ENCODE data around the gene ENDOU.

Gene ENDOU

DNA sequence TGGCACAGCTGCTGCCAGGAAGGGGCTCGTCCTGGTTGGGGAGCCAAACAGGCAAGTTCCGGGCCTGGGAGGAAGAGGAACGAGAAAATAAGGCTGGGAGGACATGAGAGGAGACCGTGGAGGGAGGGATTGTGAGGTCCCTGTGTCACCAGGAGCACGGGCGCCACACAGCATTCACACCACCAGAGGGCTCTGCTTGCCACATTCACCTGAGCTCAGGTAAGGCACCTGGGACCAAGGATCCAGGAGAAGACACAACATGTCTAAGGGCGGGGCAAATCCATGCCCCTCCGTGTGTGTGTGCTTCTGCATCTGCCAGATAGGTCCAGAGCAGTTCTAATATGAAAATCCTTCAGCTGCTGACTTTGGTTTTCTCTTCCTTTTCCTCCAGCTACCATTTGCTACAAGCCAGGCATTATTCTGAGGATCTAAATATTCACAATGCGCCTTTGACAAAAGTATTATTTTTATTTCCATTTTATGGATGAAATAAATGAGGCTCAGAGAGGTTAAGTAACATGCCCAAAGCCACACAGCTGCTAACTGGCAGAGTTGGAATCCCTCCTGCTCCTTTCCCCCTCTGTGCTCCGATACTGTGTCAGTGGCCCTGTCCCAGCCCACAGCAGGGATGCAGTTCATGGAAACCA lies 18.8 kb upstream of the ENDOU start:
- peak; percentile 34 for DNase-seq (ENCODE audit: low read depth, low spot score)

GRCh38 chr12:47743311-47743860 lies 18.1 kb upstream of the ENDOU start:
- no peak for DNase-seq (ENCODE audit: low read depth, low spot score)

DNA sequence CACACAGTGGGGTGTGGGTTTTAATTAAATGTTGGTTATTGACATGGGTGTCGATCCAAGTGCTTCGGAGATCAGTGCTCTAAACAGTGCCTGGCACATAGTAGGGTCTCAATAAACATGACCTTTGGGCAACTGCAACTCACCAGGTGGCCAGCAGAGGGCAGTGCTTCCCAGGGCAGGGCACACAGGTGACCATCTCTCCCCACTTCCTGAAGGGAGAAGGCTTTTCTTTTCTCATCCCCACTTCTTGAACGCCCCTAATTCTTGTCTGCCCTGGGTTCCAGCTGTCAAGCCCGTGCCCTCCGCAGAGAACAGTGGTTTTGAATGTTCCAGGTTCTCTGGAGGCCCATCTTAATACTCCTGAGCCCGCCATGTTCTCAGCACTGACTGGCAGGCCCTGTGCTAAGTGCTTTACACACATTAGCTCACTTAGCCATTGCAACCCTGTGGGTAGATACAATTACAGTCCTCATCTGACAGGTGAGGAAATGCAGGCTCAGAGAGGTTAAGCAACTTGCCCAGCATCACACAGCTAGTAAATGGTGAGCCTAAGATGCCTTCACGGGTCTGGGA lies 17.0 kb upstream of the ENDOU start:
- peak; percentile 66 for DNase-seq (ENCODE audit: low read depth, low spot score)

- no peak for DNase-seq (ENCODE audit: low read depth, low spot score)
Measured at GRCh38 chr12:47741340-47741703, 16.0 kb upstream of the ENDOU start.

GRCh38 chr12:47740606-47741339 lies 15.5 kb upstream of the ENDOU start:
- no peak for DNase-seq (ENCODE audit: low read depth, low spot score)

DNA sequence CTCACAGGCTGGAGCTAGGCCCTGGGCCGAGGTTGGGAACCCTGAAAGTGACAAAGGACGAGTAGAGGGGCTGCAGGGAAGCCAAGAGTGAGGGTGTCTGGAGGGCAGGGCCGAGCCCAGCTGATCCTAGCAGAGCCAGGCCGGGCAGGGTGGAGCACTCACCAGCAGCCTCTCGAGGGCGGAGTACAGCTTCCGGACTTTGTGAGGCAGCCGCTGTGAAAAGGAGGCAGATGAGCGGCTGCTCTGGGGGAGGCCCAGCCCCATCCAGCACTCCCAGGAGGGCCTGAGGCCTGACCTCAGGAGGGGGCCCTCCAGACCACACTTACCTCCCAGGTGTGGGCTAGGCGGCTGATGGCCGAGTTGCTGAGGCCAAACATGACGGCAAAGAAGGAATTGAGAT lies 14.7 kb upstream of the ENDOU start:
- no peak for DNase-seq (ENCODE audit: low read depth, low spot score)

- DNase-seq (ENCODE audit: low read depth, low spot score) = no peak
Measured at GRCh38 chr12:47739297-47739696, 14.0 kb upstream of the ENDOU start.

DNA sequence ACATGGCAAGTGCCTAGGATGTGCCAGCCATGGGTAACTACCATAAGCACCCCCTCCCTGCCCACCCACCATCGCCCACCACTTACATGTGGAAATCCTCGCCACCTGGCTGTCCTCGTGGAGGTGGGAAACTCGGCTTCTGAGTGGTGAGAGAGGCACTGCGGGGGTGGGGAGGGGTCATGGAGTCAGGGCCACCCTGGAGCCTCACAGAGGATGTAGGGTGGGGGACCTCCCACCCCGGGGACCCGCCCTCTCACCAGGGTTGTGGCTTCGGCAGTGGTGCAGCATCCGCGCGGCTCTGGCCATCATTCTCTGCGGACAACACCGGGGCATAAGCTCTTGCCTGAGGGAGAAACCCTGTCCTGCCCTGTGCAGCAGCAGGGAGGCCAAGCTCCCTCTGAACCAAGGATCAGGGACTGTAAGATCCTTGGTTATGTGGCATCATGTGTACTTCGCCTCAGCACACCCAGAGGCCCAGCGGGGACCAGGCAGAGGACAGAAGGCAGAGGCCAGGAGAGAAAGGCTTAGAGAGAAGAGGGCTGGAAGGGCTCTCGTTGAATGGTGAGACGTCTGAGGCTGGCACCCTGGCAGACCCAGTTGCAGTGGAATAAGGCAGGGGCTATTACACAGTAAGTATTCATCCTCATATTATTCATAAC lies 12.8 kb upstream of the ENDOU start:
- DNase-seq (ENCODE audit: low read depth, low spot score) = no peak

DNA sequence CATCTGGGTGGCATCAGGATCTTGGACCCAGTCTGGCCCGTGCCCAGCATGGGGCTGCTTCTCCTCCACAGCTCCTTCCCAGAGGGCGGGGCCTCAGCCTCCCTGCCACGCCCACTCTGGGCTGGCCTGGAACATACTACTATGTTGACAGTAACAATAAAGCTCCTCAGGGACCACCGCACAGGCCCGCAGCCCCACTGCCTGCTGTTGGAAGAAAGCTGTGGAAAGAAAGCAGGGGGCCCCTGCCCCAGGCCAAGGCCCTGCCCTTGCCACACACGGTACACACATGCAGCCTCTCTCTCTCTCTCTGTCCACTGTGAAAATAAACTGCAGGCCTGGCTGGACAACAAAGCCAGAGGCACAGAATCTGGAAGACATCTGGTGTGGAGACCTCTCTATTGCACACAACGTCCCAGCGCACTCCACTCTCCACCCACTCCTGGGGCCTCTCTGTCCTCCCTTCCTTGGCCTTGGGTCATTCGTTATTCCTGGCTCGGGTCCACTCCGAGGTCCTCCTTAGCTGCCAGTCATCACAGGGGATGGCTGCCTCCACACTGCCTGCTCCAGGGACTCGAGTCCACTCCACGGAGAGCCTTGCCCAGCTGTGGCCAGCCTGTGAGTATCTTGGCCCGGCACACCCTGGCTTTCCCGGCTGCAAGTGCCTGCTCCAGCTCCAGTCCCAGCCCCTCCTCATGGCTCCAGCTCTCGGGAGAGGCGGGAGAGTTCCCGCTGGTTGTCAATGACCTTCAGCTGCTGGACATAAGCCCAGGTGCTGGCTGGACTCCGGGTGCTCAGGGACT lies 11.8 kb upstream of the ENDOU start:
- DNase-seq (ENCODE audit: low read depth, low spot score) = no peak

DNA sequence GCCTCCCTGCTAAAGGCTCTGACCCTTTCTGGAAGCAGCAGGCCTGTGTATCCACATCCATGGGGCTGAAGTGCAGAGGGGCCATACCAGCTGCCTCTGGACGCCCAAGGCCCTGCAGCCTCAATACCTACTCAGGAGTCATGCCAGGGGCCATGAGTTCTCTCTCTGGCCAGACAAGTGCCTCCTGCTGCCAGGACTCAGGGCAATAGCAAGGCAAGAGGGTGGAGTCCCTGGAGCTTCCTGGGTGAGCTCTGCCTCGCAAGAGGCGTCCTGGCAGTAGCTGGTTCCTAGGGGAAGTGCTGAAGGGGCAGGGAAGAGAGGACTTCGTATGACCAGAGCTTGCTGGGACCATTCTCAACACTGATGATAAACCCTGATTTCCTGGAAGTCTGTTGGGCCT lies 10.9 kb upstream of the ENDOU start:
- DNase-seq (ENCODE audit: low read depth, low spot score) = no peak

GRCh38 chr12:47735649-47736048 lies 10.4 kb upstream of the ENDOU start:
- no peak for DNase-seq (ENCODE audit: low read depth, low spot score)

DNA sequence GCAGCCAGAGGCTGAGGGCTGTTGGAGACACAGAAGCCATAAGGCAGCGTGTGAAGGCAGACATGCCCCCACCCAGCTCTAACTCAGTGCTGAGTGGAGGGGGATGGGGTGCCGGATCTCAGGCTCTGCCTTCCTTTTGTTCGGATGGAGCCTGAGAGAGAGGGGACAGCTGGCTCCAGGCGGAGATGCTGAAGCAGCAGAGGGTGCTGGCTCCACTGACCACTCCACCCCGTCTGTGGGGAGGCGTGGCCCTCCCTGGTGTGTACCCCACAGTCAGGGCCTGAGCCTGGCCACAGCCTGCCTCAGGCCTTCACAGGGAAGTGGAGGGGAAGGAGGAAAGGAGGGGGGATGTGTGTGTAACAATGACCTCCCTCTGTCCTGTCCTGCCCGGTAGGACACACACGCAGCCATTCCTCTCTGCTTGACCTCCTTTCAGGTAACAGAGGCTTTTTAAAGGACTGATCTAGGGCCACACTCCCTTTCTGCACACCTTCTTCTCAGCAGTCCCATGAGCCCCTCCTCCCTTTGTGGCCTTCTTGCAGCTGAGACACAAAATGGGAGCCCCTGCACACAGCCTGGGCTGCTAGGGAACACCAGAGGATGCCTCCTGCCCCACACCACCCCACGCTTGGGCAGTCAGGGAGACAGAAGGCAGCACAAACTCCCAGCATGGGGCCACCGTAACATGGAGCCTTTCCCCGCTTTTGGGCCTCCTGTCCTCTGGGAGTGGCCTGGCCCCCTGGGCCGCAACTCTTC lies 9.6 kb upstream of the ENDOU start:
- no peak for DNase-seq (ENCODE audit: low read depth, low spot score)

- DNase-seq (ENCODE audit: low read depth, low spot score) = no peak
Measured at GRCh38 chr12:47733142-47733541, 7.9 kb upstream of the ENDOU start.

GRCh38 chr12:47732504-47732903 lies 7.2 kb upstream of the ENDOU start:
- DNase-seq (ENCODE audit: low read depth, low spot score) = no peak

DNA sequence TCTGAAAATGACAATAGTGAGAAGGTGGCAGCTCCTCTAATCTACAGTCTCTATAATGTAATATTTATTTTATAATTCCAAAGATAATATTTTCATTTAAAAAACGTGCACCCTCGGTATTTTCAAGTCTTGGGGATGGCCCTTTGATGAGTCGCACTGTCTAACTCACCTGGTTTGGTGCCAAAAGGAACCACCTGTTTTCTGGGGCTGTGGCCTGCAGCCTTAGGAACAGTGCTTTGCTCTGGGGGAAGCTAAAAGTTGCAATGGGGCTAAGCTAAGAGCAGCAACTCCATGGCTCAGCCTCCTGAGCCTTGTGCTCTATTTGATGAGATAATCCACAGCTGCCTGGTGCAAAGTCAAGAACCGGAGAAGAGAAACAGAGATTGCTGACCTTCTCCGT lies 6.4 kb upstream of the ENDOU start:
- no peak for DNase-seq (ENCODE audit: low read depth, low spot score)

DNA sequence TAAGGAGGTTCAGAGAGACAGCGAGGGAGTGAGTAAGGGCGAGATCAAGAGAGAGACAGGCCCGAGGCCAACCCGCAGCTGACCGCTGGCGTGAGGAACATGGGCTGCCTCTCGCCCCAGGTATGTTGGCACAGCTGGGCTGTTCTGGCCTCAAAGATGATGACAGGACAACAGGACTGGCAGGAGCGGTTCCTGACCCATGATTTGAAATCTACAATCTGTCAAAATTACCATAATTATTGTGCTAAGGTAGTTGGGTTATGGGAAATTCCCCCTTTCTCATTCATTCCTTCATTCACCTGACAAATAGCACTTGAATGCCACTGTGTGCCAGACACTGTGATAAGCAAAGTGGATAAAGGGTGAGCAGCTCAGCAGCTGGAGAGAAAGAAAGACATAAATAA lies 5.1 kb upstream of the ENDOU start:
- no peak for DNase-seq (ENCODE audit: low read depth, low spot score)

- no peak for DNase-seq (ENCODE audit: low read depth, low spot score)
Measured at GRCh38 chr12:47729233-47729632, 3.9 kb upstream of the ENDOU start.

GRCh38 chr12:47725893-47726292 lies 603 bp upstream of the ENDOU start:
- no peak for DNase-seq (ENCODE audit: low read depth, low spot score)

GRCh38 chr12:47722941-47723631 lies 2.2 kb downstream of the ENDOU start:
- DNase-seq (ENCODE audit: low read depth, low spot score) = no peak

GRCh38 chr12:47722136-47722834 lies 3.0 kb downstream of the ENDOU start:
- DNase-seq (ENCODE audit: low read depth, low spot score) = no peak

Measured in activated CD4-positive, CD25-positive, alpha-beta regulatory T cell treated with anti-CD3 and anti-CD28 coated beads, Interleukin-2, amount 50 U/mL, for 16 hours (primary cell).